DND-41 (cell line): ENCODE data around the gene PARD6G.

Experiments used
- EZH2 ChIP-seq: IDR thresholded peaks from 3 replicates; pipeline ENCODE4 v1.6.1; 2012; ENCODE audit warnings: borderline replicate concordance, low read depth, mild to moderate bottlenecking, moderate library complexity, low read length, inconsistent platforms; ENCODE audit not compliant: severe bottlenecking
- TF ChIP-seq, protein P1 (sequence below): IDR thresholded peaks from 2 replicates; pipeline ENCODE4 v1.5.1; 2012; ENCODE audit warnings: borderline replicate concordance, low read length, moderate library complexity, mild to moderate bottlenecking; ENCODE audit not compliant: poor library complexity, severe bottlenecking; ENCODE audit errors: extremely low read depth

DNA sequence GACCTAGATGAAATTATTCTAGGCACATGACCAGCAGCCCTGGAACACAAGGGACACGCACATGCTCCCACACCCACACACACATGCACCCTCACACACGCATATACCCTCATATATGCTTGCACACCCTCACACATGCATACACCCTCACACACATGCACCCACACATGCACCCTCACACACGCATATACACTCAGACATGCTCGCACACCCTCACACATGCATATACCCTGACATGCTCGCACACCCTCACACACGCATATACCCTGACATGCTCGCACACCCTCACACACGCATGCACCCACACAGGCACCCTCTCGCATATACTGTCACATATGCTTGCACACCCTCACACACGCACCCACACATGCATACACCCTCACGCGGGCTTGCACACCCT is 61.8 kb downstream of the PARD6G start:
- TF ChIP-seq, protein P1, sequence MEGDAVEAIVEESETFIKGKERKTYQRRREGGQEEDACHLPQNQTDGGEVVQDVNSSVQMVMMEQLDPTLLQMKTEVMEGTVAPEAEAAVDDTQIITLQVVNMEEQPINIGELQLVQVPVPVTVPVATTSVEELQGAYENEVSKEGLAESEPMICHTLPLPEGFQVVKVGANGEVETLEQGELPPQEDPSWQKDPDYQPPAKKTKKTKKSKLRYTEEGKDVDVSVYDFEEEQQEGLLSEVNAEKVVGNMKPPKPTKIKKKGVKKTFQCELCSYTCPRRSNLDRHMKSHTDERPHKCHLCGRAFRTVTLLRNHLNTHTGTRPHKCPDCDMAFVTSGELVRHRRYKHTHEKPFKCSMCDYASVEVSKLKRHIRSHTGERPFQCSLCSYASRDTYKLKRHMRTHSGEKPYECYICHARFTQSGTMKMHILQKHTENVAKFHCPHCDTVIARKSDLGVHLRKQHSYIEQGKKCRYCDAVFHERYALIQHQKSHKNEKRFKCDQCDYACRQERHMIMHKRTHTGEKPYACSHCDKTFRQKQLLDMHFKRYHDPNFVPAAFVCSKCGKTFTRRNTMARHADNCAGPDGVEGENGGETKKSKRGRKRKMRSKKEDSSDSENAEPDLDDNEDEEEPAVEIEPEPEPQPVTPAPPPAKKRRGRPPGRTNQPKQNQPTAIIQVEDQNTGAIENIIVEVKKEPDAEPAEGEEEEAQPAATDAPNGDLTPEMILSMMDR, result no peak
- TF ChIP-seq EZH2, result no peak
